Kidney epithelial cell (primary cell): ENCODE measurements around the gene PTOV1. TPM values are rescaled to one million over a fixed set of nuclear protein-coding genes. Genes with fewer than 3 reads are reported as not detected.

Experiments used
- DNase-seq: peaks from one replicate; pipeline ENCODE4 v3.0.0-alpha.2; 2010; ENCODE audit warnings: low read depth
- H3K27me3 ChIP-seq: 2 replicates; pipeline ENCODE4 v1.6.0; 2011; ENCODE audit warnings: low read length; ENCODE audit not compliant: control insufficient read depth, insufficient read depth
- H3K36me3 ChIP-seq: 2 replicates; pipeline ENCODE4 v1.5.1; 2011; ENCODE audit warnings: low read length; ENCODE audit not compliant: control insufficient read depth, insufficient read depth
- H3K4me3 ChIP-seq: 2 replicates; pipeline ENCODE4 v1.5.1; 2011; ENCODE audit warnings: low read depth, mild to moderate bottlenecking, control low read depth, low read length
- total RNA-seq: library from RNA; depleted of rRNA; stranded (reverse); fragments of >200 nt; gene quantifications from 2 replicates; pipeline ENCODE4 v1.2.3, GENCODE V29; 2015
- TF ChIP-seq, protein P1 (sequence below): IDR thresholded peaks from 2 replicates; pipeline ENCODE4 v1.5.1; 2011; ENCODE audit warnings: mild to moderate bottlenecking, moderate library complexity, low read length, control low read depth, inconsistent platforms; ENCODE audit not compliant: insufficient read depth, poor library complexity, severe bottlenecking

The PTOV1 gene
- total RNA-seq, 1 donor from 2014 or later: 47.9 TPM

DNA sequence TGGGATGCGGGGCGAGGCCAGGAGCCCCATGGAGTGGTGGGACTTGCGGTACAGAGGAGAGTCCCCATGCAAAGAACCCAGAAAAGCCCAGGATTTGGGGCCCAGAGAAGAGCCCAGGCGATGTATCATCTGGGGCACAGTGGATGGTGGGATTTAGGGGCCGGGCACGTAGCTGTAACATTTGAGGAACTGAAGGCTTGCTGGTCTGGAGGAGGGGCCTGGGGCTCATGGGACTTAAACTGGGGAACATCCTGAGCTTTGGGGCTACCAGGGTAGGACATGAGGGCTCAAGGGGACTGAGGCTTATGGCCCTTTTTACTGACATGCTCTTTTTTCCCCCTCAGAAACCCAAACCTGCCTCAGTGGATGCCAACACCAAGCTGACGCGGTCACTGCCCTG lies 19.4 kb upstream of the PTOV1 start:
- peaks cover 1% of the 10 kb centered on the region for H3K36me3 ChIP-seq

DNA sequence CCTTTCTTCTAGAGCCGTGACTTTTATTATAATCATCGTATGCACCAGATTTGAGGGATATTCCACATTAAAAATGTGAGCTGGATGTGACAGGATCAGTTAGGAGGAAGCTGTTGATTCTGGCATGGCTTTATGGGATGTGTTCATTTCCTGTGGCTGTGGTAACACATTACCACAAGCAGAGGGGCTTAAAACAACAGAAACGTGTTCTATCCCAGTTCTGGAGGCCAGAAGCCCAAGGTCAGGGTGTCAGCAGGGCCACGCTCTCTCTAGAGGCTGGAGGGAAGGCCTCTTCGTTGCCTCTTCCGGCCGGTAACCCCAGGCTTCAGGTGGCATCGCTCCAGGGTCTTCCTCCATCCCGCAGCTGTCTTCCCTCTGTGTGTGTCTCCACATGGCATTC lies 18.4 kb upstream of the PTOV1 start:
- DNase-seq: no peak
- Histone ChIP-seq H3K27me3 (no peaks in the 10 kb centered on the region), H3K36me3 (peaks cover 1% of the 10 kb centered on the region), H3K4me3 (no peak overlapping the region)
- TF ChIP-seq, protein P1, sequence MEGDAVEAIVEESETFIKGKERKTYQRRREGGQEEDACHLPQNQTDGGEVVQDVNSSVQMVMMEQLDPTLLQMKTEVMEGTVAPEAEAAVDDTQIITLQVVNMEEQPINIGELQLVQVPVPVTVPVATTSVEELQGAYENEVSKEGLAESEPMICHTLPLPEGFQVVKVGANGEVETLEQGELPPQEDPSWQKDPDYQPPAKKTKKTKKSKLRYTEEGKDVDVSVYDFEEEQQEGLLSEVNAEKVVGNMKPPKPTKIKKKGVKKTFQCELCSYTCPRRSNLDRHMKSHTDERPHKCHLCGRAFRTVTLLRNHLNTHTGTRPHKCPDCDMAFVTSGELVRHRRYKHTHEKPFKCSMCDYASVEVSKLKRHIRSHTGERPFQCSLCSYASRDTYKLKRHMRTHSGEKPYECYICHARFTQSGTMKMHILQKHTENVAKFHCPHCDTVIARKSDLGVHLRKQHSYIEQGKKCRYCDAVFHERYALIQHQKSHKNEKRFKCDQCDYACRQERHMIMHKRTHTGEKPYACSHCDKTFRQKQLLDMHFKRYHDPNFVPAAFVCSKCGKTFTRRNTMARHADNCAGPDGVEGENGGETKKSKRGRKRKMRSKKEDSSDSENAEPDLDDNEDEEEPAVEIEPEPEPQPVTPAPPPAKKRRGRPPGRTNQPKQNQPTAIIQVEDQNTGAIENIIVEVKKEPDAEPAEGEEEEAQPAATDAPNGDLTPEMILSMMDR: no peak

More for the DNA sequence above, 19.4 kb upstream of the PTOV1 start:
- Histone ChIP-seq H3K27me3 (no peaks in the 10 kb centered on the region), H3K4me3 (no peak overlapping the region)
- TF ChIP-seq, protein P1: no peak
- DNase-seq: no peak

DNA sequence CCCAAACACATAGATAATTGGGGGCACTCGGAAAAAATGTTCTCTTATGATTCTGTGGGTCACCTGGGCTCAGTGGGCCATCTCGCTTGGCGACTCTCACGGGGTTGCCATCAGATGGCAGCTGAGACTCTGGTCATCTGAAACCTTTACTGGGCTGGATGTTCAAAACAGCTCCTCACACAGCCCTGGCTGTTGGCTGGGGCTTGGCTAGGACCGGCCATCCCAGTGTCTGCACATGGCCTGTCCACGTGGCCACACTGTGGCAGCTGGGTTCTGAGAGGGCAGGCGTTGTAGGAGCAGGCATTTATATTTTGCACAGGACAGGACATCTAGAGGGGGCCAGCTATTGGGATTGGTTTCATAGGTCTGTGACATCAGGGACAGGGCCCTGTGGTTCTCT lies 17.4 kb upstream of the PTOV1 start:
- peaks cover 1% of the 10 kb centered on the region for H3K36me3 ChIP-seq
- H3K27me3 ChIP-seq: no peaks in the 10 kb centered on the region
- no peak for DNase-seq
- no peak overlapping the region for H3K4me3 ChIP-seq
- TF ChIP-seq, protein P1: no peak

DNA sequence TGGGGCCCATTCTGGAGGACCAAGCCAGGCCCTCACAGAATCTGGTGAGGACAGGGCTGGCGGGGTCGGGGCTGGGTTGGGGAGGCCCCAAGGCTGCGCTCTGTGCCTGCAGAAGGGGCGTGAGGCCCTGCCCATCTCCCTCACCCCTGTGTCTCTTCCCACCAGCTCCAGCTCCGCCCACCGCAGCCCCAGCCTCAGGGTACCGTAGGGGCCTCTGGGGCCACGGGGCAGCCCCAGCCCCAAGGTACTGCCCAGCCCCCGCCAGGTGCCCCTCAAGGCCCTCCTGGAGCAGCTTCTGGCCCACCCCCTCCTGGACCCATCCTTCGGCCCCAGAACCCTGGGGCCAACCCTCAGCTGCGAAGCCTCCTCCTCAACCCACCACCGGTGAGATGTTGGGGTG lies 15.4 kb upstream of the PTOV1 start:
- Histone ChIP-seq H3K4me3 (no peak overlapping the region), H3K27me3 (no peaks in the 10 kb centered on the region), H3K36me3 (peaks cover 1% of the 10 kb centered on the region)
- TF ChIP-seq, protein P1: no peak
- no peak for DNase-seq

DNA sequence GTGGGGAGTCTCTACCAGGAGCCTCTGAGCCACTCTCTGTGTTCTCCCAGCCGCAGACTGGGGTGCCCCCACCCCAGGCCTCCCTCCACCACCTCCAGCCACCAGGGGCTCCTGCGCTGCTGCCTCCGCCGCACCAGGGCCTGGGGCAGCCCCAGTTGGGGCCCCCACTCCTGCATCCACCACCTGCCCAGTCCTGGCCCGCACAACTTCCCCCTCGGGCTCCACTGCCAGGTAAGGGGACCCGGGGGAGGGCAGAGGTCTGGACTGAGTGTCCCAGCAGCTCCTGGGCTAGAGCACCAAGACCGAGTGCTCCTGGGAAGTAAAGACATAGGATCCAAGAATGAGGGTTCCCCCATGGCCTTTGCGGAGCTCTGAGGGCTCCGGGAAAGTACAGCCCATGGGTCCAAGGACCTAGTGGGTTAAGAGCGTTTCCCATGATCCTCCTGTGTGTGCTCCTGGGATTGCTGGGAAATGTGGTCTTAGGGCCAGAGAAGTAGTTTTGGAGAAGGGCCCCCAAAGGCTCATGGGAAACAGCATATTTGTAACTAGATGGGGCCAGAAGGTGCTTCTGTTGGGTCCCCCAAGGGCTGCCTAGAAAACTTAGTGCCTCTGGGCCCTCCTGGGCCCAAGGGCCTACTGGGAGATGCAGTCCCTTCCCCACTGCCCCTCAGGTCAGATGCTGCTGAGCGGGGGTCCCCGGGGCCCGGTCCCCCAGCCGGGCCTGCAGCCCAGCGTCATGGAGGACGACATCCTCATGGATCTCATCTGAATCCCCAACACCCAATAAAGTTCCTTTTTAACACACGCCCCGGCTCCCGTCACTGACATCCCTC lies 14.6 kb upstream of the PTOV1 start:
- DNase-seq: no peak
- no peaks in the 10 kb centered on the region for H3K27me3 ChIP-seq
- H3K36me3 ChIP-seq: peaks cover 1% of the 10 kb centered on the region
- no peak overlapping the region for H3K4me3 ChIP-seq
- TF ChIP-seq, protein P1: no peak

DNA sequence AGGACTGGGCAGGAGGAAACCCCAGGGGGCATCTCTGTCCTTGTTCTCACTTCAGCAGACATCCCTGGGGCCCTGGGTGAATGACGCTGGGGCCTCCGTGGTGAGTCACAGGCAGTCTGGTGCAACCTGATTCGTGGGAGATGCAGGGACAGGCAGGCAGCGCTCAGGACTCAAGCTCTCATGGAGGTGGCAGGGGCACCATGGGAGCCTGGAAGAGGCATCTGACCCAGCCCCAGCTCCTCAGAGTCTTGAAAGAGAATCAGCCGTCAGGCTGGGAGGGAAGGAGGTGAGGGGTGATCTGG lies 14.0 kb upstream of the PTOV1 start:
- Histone ChIP-seq H3K36me3 (peaks cover 1% of the 10 kb centered on the region), H3K4me3 (no peak overlapping the region), H3K27me3 (no peaks in the 10 kb centered on the region)
- no peak for DNase-seq
- TF ChIP-seq, protein P1: no peak
